B cell (primary cell): ENCODE data around the gene HOXB6. TPM values are rescaled to one million over a fixed set of nuclear protein-coding genes. Genes with fewer than 3 reads are reported as not detected.

Experiments
- ATAC-seq: fragments of 200-7000 bp; cut with Tn5 transposase; one replicate; pipeline ENCODE4 v1.10.0; 2021; ENCODE audit warnings: low read depth, mild to moderate bottlenecking, moderate number of reproducible peaks, moderate library complexity
- CTCF ChIA-PET: fragments of 350-600 bp; sonication (Branson Sonifier 250); formaldehyde crosslinking; loops from one replicate; lab custom pipeline; 2021; ENCODE audit warnings: antibody characterized with exemption, inconsistent platforms; lab: Charles Lee
- POLR2A ChIA-PET: fragments of 350-600 bp; sonication (Branson Sonifier 250); formaldehyde crosslinking; loops from one replicate; lab custom pipeline; 2021; ENCODE audit warnings: antibody characterized with exemption; lab: Charles Lee
- DNase-seq: peaks from one replicate; pipeline ENCODE4 v3.0.0; 2013
- H2AFZ ChIP-seq: 2 replicates; pipeline ENCODE4 v1.6.1; 2012; ENCODE audit warnings: mild to moderate bottlenecking, low read depth, low read length; ENCODE audit not compliant: insufficient read depth, poor library complexity, severe bottlenecking
- H3K27ac ChIP-seq, 2 donors: 1 replicate in 1 of 2; 2 replicates in 1 of 2; pipeline ENCODE4 v1.5.1; 2012 to 2013; ENCODE audit warnings: low read length in 2 of 2, mild to moderate bottlenecking in 2 of 2, moderate library complexity in 1 of 2
- H3K27me3 ChIP-seq, 4 experiments: fragments of 200-600 bp in 1 of 4; sonication (generic) in 1 of 4; replicated peaks in 1 of 4; 1 replicate in 2 of 4; 2 replicates in 2 of 4; pipeline versions ENCODE4 v1.6.1 to v1.7.0; 2013 to 2016; ENCODE audit warnings: low read length in 3 of 4, mild to moderate bottlenecking in 2 of 4, mixed read lengths in 1 of 4, moderate library complexity in 1 of 4; ENCODE audit not compliant: insufficient read depth in 4 of 4, control insufficient read depth in 3 of 4; ENCODE audit errors: control extremely low read depth in 1 of 4
- H3K36me3 ChIP-seq, 2 experiments: replicated peaks in 1 of 2; 1 replicate in 1 of 2; 2 replicates in 1 of 2; pipeline versions ENCODE4 v1.6.1 to v1.7.1; 2013; ENCODE audit warnings: low read length in 1 of 2; ENCODE audit not compliant: insufficient read depth in 2 of 2, control insufficient read depth in 1 of 2; ENCODE audit errors: control extremely low read depth in 1 of 2, extremely low read depth in 1 of 2
- H3K4me1 ChIP-seq, 2 donors: fragments of 200-600 bp in 1 of 2; sonication (generic) in 1 of 2; 1 replicate in 1 of 2; 2 replicates in 1 of 2; pipeline versions ENCODE4 v1.5.1 to v1.6.1; 2013 to 2017; ENCODE audit warnings: low read length in 2 of 2; ENCODE audit not compliant: control insufficient read depth in 2 of 2, insufficient read depth in 2 of 2
- H3K4me2 ChIP-seq: replicated peaks from 2 replicates; pipeline ENCODE3; 2012; ENCODE audit warnings: mild to moderate bottlenecking, low read depth, low read length; ENCODE audit not compliant: poor library complexity, severe bottlenecking
- H3K4me3 ChIP-seq, 5 experiments: fragments of 200-600 bp in 1 of 5; sonication (generic) in 1 of 5; 1 replicate in 3 of 5; 2 replicates in 2 of 5; pipeline versions ENCODE4 v1.5.1 to v1.7.0; 2011 to 2016; ENCODE audit warnings: low read length in 4 of 5, mild to moderate bottlenecking in 4 of 5, low read depth in 2 of 5, control low read depth in 1 of 5, moderate library complexity in 1 of 5; ENCODE audit not compliant: insufficient read depth in 1 of 5; ENCODE audit errors: control extremely low read depth in 1 of 5, extremely low read depth in 1 of 5
- H3K79me2 ChIP-seq: fragments of 200-600 bp; sonication (generic); one replicate; pipeline ENCODE4 v1.6.0; 2016; ENCODE audit warnings: low read length; ENCODE audit not compliant: control insufficient read depth, insufficient read depth
- H3K9ac ChIP-seq: fragments of 200-600 bp; sonication (generic); 2 replicates; pipeline ENCODE4 v1.6.1; 2017; ENCODE audit warnings: mild to moderate bottlenecking, low read length, moderate library complexity
- H3K9me3 ChIP-seq, 3 donors: one replicate each; pipeline versions ENCODE4 v1.6.1 to v1.7.1; 2013; ENCODE audit warnings: low read length in 2 of 3; ENCODE audit not compliant: control insufficient read depth in 2 of 3, insufficient read depth in 1 of 3; ENCODE audit errors: control extremely low read depth in 1 of 3
- H4K20me1 ChIP-seq: 2 replicates; pipeline ENCODE4 v1.6.0; 2012; ENCODE audit warnings: mild to moderate bottlenecking, low read length; ENCODE audit not compliant: insufficient read depth, control insufficient read depth, poor library complexity, severe bottlenecking
- H3K27ac Mint-ChIP-seq: one replicate; pipeline ENCODE4 v1.8.0; 2021; ENCODE audit warnings: mixed read lengths
- H3K27me3 Mint-ChIP-seq: one replicate; pipeline ENCODE4 v1.8.0; 2021; ENCODE audit warnings: mixed read lengths
- H3K4me1 Mint-ChIP-seq: one replicate; pipeline ENCODE4 v1.8.0; 2021; ENCODE audit warnings: mixed read lengths
- H3K4me3 Mint-ChIP-seq: one replicate; pipeline ENCODE4 v1.8.0; 2021; ENCODE audit warnings: mixed read lengths
- H3K9me3 Mint-ChIP-seq: one replicate; pipeline ENCODE4 v1.8.0; 2022; ENCODE audit warnings: mixed read lengths; ENCODE audit not compliant: insufficient read depth
- CTCF ChIP-seq: fragments of 200-600 bp; IDR thresholded peaks from one replicate; pipeline ENCODE4 v1.8.0; 2022; ENCODE audit warnings: antibody characterized with exemption, mild to moderate bottlenecking
- EZH2 ChIP-seq: IDR thresholded peaks from 2 replicates; pipeline ENCODE4 v1.6.1; 2012; ENCODE audit warnings: borderline replicate concordance, low read depth, mild to moderate bottlenecking, moderate library complexity, low read length; ENCODE audit not compliant: insufficient read depth, poor library complexity, severe bottlenecking
- WGBS: methylation state at CpG from one replicate; pipeline ENCODE4 v1.1.5; 2013; ENCODE audit warnings: missing lambda C conversion rate; ENCODE audit not compliant: insufficient coverage; 5-methylcytosine and 5-hydroxymethylcytosine counted together
- intact Hi-C: fragments of 100-400 bp; cut with micrococcal nuclease; formaldehyde crosslinking; loops from one replicate; pipeline ENCODE4 v1.10.0; 2022
- polyA plus RNA-seq: library from polyadenylated mRNA; depleted of rRNA; stranded (reverse); fragments of >200 nt; gene quantifications from 2 replicates; pipeline ENCODE4 v1.2.3, GENCODE V29; 2012
- total RNA-seq, 2 donors: library from RNA; stranded (reverse); fragments of 120-200 nt in 1 of 2; gene quantifications; 1 replicate in 1 of 2; 2 replicates in 1 of 2; pipeline versions ENCODE4 v1.2.3 to v1.2.4, GENCODE V29; 2013 to 2022

Gene HOXB6
- total and polyA plus RNA-seq, 2 donors (not counting 1 experiment from before 2014, with no cell fraction given), result 0.10 TPM; not detected in 1

GRCh38 chr17:48593840-48594537 is 10.8 kb downstream of the HOXB6 start:
- no peak overlapping the region for H3K27ac Mint-ChIP-seq
- H3K79me2 ChIP-seq, result no peaks in the 10 kb centered on the region
- DNase-seq, result peak; percentile 87
- peaks cover 8% of the 10 kb centered on the region for H4K20me1 ChIP-seq
- H3K9me3 ChIP-seq, result peaks cover 0 to 21% (median 0%) of the 10 kb centered on the region in 3 donors
- 20% methylated on average over 31 of the region's 37 CpGs for WGBS
- peak; percentile 68 for ATAC-seq
- H3K27ac ChIP-seq, result no peak overlapping the region
- peak overlapping the region; percentile 50 for H3K9ac ChIP-seq
- peaks cover 0 to 99% (median 80%) of the 10 kb centered on the region in 4 experiments for H3K27me3 ChIP-seq
- H3K4me3 Mint-ChIP-seq, result peak overlapping the region; percentile 83
- peaks cover 58% of the 10 kb centered on the region for H3K4me1 Mint-ChIP-seq
- ChIA-PET CTCF (interaction anchor here (1.0 to 5.6 kb wide), 17 partner anchors 15 to 500 kb away, joined by 3 to 68 read pairs (median 4); no protein-coding TSS in a partner anchor), POLR2A (no interaction called here)
- TF ChIP-seq EZH2 (no peak), CTCF (peak; percentile 89)
- H3K4me3 ChIP-seq, result peak overlapping the region in 2 of 5 experiments; percentile 21 to 44
- H3K4me1 ChIP-seq, result peaks cover 61 to 70% of the 10 kb centered on the region in 2 donors
- H3K4me2 ChIP-seq, result peak overlapping the region; percentile 80
- H3K27me3 Mint-ChIP-seq, result peaks cover 90% of the 10 kb centered on the region
- intact Hi-C loops, result loop anchor here (1.0 to 2.0 kb wide), 3 partner anchors 15 to 286 kb away; partner anchors contain the start of gene HOXB4
- peak overlapping the region; percentile 14 for H2AFZ ChIP-seq
- H3K36me3 ChIP-seq, result no peaks in the 10 kb centered on the region
- H3K9me3 Mint-ChIP-seq, result no peaks in the 10 kb centered on the region
